Measurements from ENCODE around the gene ARID1B. TPM values are rescaled to one million over a fixed set of nuclear protein-coding genes. Genes with fewer than 3 reads are reported as not detected.
"Not testable (repeated sequence)": the region's sequence is repeated elsewhere in the genome, so short reads cannot be mapped to it uniquely, and the experiment has no call there.

Gene ARID1B
- total RNA-seq, 2 donors from 2014 or later: 53.1 to 69.5 TPM

GRCh38 chr6:157020881-157021343 is 243.7 kb downstream of the ARID1B start:
- DNase-seq (ENCODE audit: low spot score in 2 of 2): peak in 1 of 2 donors; percentile 65
- Mint-ChIP-seq H3K27ac (peak overlapping the region; percentile 94 to 98), H3K9me3 (no peaks in the 10 kb centered on the region), H3K36me3 (peaks cover 0 to 13% of the 10 kb centered on the region in 2 donors)
- peak; percentile 32 to 53 for ATAC-seq

DNA sequence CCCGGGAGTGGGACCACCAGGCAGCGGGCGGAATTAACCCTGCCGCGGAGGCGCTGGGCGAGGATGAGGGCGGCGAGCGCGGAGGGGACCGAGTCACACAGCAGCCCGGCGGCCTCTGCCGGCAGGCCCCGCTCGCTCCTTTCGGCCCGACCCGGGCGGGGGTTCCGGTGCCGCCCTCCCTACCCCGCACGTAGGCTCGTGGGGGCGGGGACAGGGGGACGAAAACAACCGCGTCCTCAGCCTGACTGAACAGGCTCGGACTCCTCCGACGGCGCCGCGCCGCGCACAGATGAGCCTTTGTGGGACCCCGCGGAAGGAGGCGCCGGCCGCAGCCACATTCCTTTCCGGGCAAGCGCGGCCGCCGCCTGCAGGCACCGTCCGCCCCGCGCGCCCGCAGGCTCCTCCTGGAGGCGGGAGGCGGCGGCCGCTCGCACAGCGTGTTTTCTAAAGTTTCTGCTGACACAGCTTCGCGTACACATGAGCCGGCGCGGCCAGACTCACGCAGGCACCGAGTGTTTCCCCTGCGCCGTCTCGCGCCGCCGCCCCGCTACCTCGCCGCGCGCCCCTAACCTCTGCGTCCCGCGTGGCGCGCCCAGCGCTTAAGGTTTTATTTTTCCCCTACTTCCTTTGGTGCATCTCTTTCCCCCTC is 244.3 kb downstream of the ARID1B start:
- H3K9me3 Mint-ChIP-seq: no peaks in the 10 kb centered on the region
- peak; percentile 88 to 92 for DNase-seq (ENCODE audit: low spot score in 2 of 2)
- peaks cover 0 to 18% of the 10 kb centered on the region in 2 donors for H3K36me3 Mint-ChIP-seq
- peak overlapping the region; percentile 98 to 100 for H3K27ac Mint-ChIP-seq
- peak; percentile 87 to 88 for ATAC-seq

GRCh38 chr6:157021993-157022740 is 245.0 kb downstream of the ARID1B start:
- peaks cover 0 to 20% of the 10 kb centered on the region in 2 donors for H3K36me3 Mint-ChIP-seq
- no peaks in the 10 kb centered on the region for H3K9me3 Mint-ChIP-seq
- ATAC-seq (peak; percentile 71 to 72), DNase-seq (ENCODE audit: low spot score in 2 of 2) (peak; percentile 73 to 79)
- peak overlapping the region; percentile 98 to 100 for H3K27ac Mint-ChIP-seq

DNA sequence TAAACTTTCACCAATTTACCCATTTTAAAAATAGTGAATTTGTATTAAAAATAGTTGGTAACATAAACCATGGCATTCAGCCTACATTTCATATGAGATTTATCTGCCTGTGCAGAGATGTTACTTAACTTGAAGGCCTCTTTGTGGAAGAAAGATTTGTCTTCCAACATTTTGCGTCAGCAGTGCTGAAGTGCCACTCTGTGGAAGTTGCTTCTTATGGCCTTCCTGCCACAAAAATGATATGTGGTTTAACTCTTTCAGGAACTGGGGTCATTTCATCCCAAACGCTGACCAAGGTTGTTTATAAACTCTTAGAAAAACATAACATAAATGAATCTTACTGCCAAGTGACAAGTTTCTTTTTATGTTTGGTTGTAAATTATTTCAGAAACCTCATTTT is 246.8 kb downstream of the ARID1B start:
- DNase-seq (ENCODE audit: low spot score in 2 of 2) (no peak), ATAC-seq (no peak)
- Mint-ChIP-seq H3K36me3 (peaks cover 0 to 20% of the 10 kb centered on the region in 2 donors), H3K9me3 (no peaks in the 10 kb centered on the region), H3K27ac (no peak overlapping the region)

- H3K9me3 Mint-ChIP-seq: no peaks in the 10 kb centered on the region
- DNase-seq (ENCODE audit: low spot score in 2 of 2): no peak
- no peak for ATAC-seq
- H3K27ac Mint-ChIP-seq: no peak overlapping the region
- H3K36me3 Mint-ChIP-seq: peaks cover 0 to 20% of the 10 kb centered on the region in 2 donors
Measured at GRCh38 chr6:157024745-157025144, 247.6 kb downstream of the ARID1B start.

GRCh38 chr6:157025437-157025836 is 248.3 kb downstream of the ARID1B start:
- DNase-seq (ENCODE audit: low spot score in 2 of 2) (no peak), ATAC-seq (no peak)
- Mint-ChIP-seq H3K27ac (no peak overlapping the region), H3K9me3 (no peaks in the 10 kb centered on the region), H3K36me3 (peaks cover 0 to 26% of the 10 kb centered on the region in 2 donors)

DNA sequence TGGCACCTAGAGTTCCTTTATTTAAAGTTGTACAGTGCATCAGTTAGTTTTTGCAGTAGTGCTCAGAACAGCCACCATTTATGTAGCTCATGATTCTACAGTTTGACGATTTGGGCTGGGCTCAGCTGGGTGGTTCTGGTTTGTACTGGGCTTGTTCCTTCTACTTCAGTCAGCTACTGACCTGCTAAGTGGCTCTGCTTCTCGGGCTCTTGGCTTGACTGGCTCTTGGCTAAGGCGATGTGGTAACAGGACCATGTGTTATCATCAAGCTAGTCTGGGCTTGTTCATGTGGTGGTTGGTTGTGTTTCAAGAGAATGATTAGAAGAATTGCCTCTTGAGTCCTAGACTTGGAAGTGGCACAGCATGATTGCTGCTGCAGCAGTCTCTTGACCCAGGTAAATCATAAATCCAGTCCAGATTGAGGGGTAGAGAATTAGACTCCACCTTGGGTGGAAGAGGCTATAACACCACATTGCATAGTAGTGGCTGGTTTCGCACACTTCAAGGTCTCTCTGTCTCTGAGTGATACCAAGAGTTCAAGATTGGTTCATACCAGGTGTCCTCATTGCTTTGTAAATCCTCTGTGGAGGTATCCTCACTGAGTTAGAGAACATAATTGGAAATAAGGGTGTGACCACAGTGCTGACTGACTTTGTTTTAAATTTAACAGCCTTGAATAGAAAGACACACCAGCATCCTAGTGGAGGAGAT is 253.0 kb downstream of the ARID1B start:
- Mint-ChIP-seq H3K9me3 (no peaks in the 10 kb centered on the region), H3K27ac (no peak overlapping the region), H3K36me3 (peaks cover 0 to 25% of the 10 kb centered on the region in 2 donors)
- DNase-seq (ENCODE audit: low spot score in 2 of 2) (no peak), ATAC-seq (peak; percentile 34 to 77)

- no peak for DNase-seq (ENCODE audit: low spot score in 2 of 2)
- no peak overlapping the region for H3K27ac Mint-ChIP-seq
- no peaks in the 10 kb centered on the region for H3K9me3 Mint-ChIP-seq
- peaks cover 0 to 19% of the 10 kb centered on the region in 2 donors for H3K36me3 Mint-ChIP-seq
- ATAC-seq: no peak
Measured at GRCh38 chr6:157030755-157031154, 253.6 kb downstream of the ARID1B start.

DNA sequence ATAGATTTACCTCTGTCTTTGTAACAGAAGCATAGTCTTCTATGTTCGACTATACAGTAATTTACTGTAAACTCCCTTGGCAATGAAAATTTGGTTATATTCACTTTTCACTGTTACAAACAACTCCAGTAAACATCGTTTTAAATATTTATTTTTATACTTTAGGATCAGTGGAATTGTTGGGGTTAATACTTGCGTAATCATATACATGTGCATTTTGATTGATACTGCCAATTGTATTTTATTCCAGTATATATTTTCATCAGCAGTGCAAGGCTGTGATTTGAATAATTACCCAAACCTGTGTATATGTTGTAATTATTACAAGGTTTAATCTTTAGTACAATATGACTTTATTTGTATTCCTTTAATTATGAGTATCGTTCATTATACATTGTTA is 255.7 kb downstream of the ARID1B start:
- no peaks in the 10 kb centered on the region for H3K9me3 Mint-ChIP-seq
- peak overlapping the region in 1 of 2 donors; percentile 94 for H3K27ac Mint-ChIP-seq
- ATAC-seq: no peak
- no peak for DNase-seq (ENCODE audit: low spot score in 2 of 2)
- peaks cover 0 to 9% of the 10 kb centered on the region in 2 donors for H3K36me3 Mint-ChIP-seq

DNA sequence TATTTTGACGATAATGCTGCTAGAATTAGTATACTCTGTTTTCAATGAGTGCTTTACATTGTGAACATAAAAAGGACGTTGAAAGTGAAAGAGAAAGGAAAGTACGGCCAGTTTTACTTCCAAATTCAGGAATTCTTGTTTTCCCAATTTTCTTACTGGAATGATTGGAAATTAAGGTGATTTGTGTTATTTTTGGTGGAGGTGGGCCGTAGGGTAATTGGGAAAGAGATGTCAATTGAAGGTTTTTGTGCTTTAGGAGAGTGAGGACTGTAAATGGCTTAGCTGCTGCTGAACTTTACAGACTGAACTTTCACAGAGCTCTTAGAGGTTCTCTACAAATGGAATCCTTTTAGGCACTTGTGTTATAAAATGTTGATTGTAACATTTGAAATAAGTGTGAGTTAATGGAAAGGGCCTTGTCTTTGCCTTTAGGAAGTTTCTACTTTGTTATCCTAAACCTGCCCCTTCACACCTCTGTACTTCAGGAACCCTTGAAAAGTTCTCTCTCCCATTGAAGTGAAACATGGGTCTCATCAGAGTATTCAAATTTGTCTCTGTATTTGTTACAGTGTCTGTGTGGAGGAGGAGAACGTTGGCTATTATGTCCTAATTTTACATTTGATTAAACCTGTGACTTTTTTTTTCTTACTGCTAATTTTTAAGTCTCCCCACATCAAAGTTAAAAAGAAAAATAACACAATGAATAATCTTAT is 256.4 kb downstream of the ARID1B start:
- peaks cover 0 to 9% of the 10 kb centered on the region in 2 donors for H3K36me3 Mint-ChIP-seq
- H3K9me3 Mint-ChIP-seq: no peaks in the 10 kb centered on the region
- ATAC-seq (peak in 1 of 2 donors; percentile 65), DNase-seq (ENCODE audit: low spot score in 2 of 2) (no peak)
- H3K27ac Mint-ChIP-seq: peak overlapping the region; percentile 89 to 94

GRCh38 chr6:157034436-157035230 is 257.5 kb downstream of the ARID1B start:
- DNase-seq (ENCODE audit: low spot score in 2 of 2): no peak
- Mint-ChIP-seq H3K9me3 (no peaks in the 10 kb centered on the region), H3K36me3 (peaks cover 0 to 9% of the 10 kb centered on the region in 2 donors), H3K27ac (peak overlapping the region in 1 of 2 donors; percentile 94)
- peak; percentile 50 to 62 for ATAC-seq

DNA sequence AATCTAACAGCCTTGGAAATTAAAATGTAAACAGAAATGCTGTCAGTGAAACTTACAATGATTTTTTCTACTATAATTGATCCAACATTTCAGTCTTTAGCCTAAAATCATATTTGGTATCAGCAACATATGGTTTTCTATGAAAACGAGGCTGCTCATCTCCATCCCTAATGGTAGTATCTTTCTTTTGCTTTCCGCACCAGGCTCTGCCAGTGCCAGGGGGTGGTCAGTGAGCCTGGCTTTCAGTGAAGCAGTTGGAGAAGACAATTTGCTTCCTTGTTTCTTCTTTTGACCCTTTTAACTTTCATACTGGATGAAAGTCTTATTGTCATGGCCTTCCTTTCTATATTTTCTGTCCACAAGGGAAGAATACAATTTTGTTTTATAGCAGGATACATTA is 258.4 kb downstream of the ARID1B start:
- no peak for DNase-seq (ENCODE audit: low spot score in 2 of 2)
- no peak for ATAC-seq
- H3K27ac Mint-ChIP-seq: no peak overlapping the region
- peaks cover 0 to 3% of the 10 kb centered on the region in 2 donors for H3K36me3 Mint-ChIP-seq
- no peaks in the 10 kb centered on the region for H3K9me3 Mint-ChIP-seq

DNA sequence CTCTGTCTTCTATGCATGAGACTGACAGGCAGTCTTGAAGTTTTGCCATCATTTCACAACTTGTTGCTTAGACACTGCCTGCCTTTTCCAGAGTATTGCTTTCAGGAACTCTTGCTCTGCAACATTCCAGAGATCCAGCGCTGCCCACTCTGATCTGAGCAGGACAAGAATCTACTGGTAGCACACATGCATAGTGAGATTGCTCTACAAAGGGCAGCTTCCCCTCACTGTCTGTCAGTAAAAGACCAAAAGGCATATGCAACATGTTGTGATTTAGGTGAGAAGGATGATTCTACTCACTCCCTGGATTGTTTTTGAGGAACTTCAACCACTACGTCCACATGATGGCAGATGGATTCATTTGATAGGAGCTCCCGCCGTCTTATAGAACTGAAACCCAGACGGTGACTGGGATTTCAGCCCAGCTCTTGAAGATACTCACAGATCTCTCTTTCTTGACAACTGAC is 259.1 kb downstream of the ARID1B start:
- DNase-seq (ENCODE audit: low spot score in 2 of 2) (no peak), ATAC-seq (peak in 1 of 2 donors; percentile 43)
- Mint-ChIP-seq H3K36me3 (no peaks in the 10 kb centered on the region), H3K27ac (no peak overlapping the region), H3K9me3 (no peaks in the 10 kb centered on the region)

DNA sequence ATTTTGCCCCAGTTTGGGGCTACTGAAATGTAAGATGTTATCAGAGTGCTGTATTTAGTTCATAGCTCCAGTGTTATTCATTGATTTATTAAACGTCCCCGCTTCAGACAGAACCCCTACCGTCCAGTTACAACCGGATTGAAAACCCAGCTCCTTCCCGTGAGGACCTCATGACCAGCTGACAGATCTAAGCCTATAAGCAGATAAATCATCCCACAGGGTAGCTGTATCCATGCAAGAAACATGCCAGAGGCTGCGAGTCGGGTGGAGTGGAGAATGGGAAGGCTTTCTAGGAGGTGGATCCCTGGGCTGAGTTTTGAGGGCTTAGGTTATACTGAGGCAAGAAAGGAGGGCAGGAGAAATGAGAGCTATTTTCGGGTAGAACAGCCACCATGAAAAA is 260.0 kb downstream of the ARID1B start:
- Mint-ChIP-seq H3K27ac (no peak overlapping the region), H3K36me3 (no peaks in the 10 kb centered on the region), H3K9me3 (no peaks in the 10 kb centered on the region)
- no peak for DNase-seq (ENCODE audit: low spot score in 2 of 2)
- ATAC-seq: no peak

DNA sequence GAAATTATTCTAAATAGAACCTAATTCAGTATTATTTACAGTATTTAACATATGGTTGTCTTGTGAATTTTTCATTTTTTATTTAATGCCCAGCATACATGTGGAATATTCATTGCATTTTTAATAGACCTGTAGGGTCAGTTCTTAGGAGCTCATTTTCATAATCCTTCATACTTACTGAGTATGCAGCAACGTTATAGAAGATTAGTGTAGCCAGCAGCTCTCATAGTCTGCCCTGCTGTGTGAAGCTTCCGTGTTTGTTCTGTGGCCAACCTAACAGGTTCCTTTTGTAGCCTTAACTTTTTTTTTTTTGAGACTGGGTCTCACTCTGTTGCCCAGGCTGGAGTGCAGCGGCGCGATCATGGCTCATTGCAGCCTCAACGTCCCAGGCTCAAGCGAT is 261.4 kb downstream of the ARID1B start:
- no peak for ATAC-seq
- DNase-seq (ENCODE audit: low spot score in 2 of 2): no peak
- Mint-ChIP-seq H3K27ac (no peak overlapping the region), H3K9me3 (no peaks in the 10 kb centered on the region), H3K36me3 (no peaks in the 10 kb centered on the region)

GRCh38 chr6:157039639-157040038 is 262.5 kb downstream of the ARID1B start:
- not testable (repeated sequence) for H3K36me3 Mint-ChIP-seq; H3K9me3 Mint-ChIP-seq; DNase-seq (ENCODE audit: low spot score in 2 of 2); ATAC-seq
- H3K27ac Mint-ChIP-seq: peak overlapping the region; percentile 57 to 71
